OCI-LY1 (cell line): ENCODE measurements around the gene MGAT5B.

ENCODE experiments used
- CTCF ChIP-seq: fragments of 200-600 bp; sonication (generic), shearing (Covaris generic); IDR thresholded peaks from 2 replicates; pipeline ENCODE4 v1.5.1; 2017; ENCODE audit warnings: mild to moderate bottlenecking, antibody characterized with exemption, low read length, moderate library complexity, mixed read lengths
- EZH2 ChIP-seq: fragments of 200-600 bp; sonication (generic), shearing (Covaris generic); IDR thresholded peaks from 2 replicates; pipeline ENCODE4 v1.8.0; 2017; ENCODE audit warnings: borderline replicate concordance, mixed run types, mild to moderate bottlenecking, antibody characterized with exemption, low read length, moderate library complexity, mixed read lengths

- no peak for TF ChIP-seq CTCF
- no peak for TF ChIP-seq EZH2
Measured at GRCh38 chr17:76834870-76835269, 33.3 kb upstream of the MGAT5B start.
